Right lobe of liver (tissue), 4 donors: ENCODE measurements around the gene SLN.

ENCODE experiments used
- CTCF ChIP-seq, 4 donors: fragments of 200-600 bp in 3 of 4; fragments of 450-650 bp in 1 of 4; IDR thresholded peaks; one replicate each; pipeline versions ENCODE4 v1.5.1 to v1.8.0; 2016 to 2022; ENCODE audit warnings: antibody characterized with exemption in 4 of 4, mild to moderate bottlenecking in 2 of 4
- POLR2A ChIP-seq: fragments of 450-650 bp; IDR thresholded peaks from one replicate; pipeline ENCODE4 v1.6.1; 2017; ENCODE audit warnings: antibody characterized with exemption, mild to moderate bottlenecking
- donor health status: DM: no; HTN: no; CAD: no.
- donor health status: DM: no; HTN: no; CAD: no.
- donor health status: DM: no; HTN: yes; CAD: no.

DNA sequence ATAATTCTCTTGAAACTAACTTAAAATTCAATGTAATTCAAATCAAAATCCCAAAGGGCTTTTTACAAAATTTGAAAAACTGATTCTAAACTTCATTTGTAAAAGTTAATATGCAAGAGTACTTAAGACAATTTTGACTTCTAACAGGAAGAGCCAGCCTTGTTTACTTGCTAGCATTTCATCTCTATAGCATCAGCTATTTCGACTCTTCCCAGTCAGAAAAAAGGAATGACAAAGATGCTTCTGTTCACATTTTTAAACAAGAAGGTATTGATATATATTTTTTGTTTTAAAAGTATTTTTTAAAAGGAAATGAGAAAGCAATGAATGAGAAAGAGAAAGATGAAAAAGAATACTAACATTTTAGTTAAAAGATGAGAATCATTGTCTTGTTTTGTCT, 16.4 kb downstream of the SLN start:
- TF ChIP-seq CTCF (IDR thresholded peaks at IDR 0.05) (no peak), POLR2A (no peak)
